Activated T-helper 9 cell treated with anti-CD3 and anti-CD28 coated beads, Interleukin-2, amount 50 U/mL, for 16 hours (primary cell): Measurements from ENCODE around the gene GDI1.

Experiments
- DNase-seq: peaks from one replicate; pipeline ENCODE4 v3.0.0-alpha.2; 2020; ENCODE audit warnings: low read depth

Gene GDI1

DNA sequence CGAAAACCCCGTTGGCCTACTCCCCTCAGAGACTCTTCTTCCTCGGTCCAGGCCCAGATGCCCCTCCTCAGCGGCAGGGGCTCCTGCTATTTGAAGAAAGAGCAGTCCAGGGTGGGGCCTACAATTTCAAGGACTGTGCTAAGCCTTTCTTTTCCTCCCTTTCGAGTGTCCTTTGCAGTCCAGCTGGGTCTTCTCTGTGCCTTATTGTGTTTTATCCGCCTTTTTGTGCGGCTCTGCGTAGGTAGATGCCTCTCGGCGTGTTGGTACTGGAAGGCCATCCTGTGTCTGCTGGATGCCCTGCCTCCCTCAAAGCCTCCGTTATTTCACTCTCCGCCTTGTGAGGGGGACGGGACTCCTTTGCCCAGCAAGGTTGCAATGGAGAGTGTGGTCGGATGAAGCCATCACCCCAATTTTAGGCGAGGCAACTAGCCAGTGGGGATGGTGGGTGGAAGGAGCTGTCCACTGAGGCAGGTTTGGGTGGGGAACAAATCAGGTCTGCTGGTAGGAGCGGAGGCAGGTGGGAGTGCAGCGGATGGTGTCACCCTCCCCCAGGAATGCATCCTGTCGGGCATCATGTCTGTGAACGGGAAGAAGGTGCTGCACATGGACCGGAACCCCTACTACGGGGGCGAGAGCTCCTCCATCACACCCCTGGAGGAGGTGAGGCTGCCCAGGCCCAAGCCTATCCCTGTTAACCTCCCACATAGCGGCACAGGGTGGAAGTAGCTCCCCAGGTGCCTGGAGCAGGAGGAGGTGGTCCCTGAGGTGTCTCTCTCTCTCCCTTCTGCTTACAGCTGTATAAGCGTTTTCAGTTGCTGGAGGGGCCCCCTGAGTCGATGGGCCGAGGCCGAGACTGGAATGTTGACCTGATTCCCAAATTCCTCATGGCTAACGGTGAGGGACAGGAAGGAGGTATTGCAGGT is 1.3 kb downstream of the GDI1 start:
- no peak for DNase-seq

DNA sequence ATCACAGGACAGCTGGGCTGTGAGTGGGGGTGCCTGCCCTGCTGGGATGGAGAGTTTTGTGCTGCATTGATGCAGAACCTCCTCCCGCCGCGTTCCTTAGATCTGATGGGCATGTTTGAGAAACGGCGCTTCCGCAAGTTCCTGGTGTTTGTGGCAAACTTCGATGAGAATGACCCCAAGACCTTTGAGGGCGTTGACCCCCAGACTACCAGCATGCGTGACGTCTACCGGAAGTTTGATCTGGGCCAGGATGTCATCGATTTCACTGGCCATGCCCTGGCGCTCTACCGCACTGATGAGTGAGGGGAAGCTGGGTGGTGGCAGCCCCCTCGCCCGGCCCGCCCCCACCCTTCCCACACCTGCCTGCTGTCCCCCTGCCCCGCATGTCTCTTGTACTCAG is 2.9 kb downstream of the GDI1 start:
- no peak for DNase-seq

DNA sequence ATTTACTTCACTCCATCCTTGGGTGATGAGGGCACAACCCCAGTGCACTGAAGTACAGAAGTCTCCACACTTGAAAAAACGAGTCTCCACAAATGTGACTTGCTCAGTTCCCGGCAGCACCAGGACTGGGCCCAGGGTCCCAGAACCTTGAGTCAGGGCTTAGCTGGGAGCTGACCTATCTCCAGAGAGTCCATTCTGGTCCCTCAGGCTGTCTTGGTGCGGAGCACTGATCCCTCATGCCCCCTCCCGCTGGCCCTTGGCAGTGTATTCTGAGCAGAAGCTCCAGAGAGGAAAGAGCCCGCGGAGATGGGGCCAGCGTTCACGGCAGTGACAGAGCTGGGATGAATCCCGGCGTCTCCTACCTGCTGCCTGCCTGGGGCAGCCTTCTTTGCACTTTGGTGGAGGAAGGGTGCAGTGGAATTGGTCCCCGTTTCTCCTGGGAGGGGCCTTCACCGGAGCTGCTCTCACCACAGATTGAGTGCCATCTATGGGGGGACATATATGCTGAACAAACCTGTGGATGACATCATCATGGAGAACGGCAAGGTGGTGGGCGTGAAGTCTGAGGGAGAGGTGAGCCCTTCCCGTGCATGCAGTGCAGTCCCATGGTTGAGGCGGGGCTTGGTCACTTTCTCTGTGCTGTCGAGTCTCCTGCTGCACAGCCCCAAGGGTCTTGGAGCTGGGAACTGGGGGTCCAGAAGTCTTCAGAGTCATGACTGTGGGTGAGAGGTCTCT is 3.8 kb downstream of the GDI1 start:
- DNase-seq = no peak

DNA sequence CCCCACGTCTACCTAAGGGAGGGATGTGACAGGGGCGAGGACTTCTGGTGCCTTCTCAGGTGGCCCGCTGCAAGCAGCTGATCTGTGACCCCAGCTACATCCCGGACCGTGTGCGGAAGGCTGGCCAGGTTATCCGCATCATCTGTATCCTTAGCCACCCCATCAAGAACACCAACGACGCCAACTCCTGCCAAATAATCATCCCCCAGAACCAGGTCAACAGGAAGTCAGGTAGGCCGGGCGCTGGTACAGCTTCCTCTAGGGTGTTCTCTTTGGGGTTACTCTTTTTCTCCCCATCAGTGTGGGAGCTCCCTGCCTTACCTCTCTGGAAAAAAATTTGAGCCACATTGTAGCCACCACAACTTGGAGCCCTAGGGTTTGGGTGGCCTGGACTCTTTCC is 4.6 kb downstream of the GDI1 start:
- DNase-seq = no peak

DNA sequence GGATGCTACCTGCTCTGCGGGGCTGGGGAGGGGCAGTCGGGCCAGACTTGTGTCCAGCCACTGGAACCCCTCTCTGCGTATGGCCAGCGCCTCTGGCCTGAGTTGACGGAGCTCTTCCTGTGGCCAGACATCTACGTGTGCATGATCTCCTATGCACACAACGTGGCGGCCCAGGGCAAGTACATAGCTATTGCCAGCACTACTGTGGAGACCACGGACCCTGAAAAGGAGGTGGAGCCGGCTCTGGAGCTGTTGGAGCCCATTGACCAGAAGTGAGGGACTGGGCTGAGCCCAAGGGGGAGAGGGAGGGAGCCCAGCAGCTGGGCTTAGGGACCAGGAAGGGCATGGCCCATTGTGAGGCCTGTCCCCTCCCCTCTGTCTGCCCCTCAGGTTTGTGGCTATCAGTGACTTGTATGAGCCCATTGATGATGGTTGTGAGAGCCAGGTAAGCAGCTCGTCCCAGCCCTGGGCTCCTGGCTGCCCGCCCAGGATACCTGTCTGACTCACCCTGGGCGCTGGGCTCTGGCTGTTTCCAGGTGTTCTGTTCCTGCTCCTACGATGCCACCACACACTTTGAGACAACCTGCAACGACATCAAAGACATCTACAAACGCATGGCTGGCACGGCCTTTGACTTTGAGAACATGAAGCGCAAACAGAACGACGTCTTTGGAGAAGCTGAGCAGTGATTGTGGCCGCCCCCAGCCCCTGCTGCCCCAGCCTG is 5.2 kb downstream of the GDI1 start:
- no peak for DNase-seq

DNA sequence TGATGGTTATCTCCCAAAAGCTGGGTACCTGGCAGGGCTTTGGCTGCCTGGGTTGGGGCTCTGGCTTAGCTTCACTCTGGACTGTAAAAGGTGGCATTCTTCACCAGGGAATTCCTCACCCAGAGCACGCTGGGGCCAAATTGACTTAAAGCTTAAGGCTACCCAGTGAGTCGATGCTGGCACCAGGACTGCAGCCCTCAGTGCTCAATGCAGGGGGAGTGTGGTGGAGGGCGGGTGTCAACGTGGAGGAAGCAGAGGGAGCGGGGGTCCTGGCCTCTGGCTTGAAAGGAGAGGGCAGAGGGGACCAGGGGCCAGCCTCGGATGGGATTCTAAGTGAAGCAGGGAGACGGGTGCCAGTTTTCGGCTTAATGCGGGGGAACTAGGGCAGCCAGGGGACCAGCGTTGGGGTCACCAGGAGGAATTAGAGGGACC is 6.5 kb downstream of the GDI1 start:
- no peak for DNase-seq

DNA sequence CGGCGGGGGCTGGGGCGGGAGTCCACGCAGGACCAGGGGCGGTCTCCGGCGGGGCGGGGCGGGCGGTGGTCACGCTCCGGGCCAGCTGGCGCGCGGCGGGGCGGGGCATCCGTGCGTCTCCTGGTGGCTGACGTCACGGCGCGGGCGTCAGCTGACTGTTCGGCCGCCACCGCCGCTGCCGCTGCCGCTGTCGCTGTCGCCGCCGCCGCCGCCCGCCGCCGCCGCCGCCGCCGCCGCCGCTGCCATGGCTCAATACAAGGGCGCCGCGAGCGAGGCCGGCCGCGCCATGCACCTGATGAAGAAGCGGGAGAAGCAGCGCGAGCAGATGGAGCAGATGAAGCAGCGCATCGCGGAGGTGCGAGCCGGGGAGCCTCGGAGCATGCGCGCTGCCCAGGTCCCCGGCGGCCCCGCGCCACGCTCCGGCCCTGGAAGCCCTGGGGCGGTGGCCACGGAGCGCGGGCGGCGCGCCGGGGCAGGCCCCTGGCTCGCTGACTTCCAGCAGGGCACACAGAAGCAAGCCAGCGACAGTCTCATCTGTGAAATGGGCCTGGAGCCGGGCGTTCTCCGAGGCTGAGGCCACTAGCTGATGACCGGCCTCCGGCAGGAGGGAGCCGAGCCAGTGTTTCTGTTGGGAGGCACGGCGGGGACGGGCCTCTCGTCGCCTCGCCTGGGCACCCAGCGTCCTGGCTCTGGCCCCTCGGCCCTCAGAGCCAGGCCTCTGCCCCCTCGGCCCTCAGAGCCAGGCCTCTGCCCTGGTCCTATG is 7.2 kb downstream of the GDI1 start, which contains the start of gene FAM50A:
TSS of gene FAM50A (plus strand) at position 150 of the 763 bp plus-strand sequence. CDS start at position 245, 95 bp downstream.
- peak; percentile 63 for DNase-seq

DNA sequence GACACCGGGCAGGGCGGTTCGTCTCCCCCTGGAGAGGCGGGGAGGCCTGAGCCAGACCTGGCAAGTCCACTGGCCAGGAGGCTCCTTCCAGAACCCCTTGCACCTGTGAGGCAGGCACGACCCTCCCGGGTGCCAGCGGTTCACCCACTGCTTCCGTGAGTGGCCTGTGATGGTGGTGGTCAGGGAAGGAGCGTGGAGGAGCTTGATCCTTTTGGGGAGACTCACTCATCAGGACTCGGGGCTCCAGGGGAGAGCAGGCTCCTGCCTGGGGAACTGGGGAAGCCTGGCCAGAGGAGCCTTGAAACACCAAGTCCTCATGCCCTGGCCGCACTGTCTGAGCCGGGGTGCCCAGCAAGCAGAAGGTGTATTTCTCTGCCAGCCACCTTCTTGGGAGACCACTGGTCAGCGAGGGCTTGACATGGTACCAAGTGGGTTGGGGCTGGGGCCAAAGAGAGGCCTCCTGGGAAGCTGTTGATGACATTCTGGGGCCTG is 7.8 kb downstream of the GDI1 start:
- no peak for DNase-seq

DNA sequence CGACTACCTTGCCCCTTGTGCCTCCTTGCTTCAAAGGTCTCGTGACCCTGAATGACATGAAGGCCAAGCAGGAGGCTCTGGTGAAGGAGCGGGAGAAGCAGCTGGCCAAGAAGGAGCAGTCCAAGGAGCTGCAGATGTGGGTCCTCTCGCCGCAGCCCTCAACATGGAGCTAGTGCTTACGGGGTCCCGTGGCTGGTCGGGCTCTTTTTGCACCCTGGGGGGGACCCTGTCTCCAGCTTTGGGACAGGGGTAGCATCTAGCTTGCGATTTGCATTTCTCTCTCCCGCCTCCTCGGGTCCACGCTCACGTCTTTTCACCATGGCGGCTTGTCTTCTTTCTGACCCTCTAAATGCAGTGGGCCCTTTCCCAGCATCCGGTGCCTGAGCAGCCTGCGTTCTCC is 8.8 kb downstream of the GDI1 start:
- DNase-seq = no peak

DNA sequence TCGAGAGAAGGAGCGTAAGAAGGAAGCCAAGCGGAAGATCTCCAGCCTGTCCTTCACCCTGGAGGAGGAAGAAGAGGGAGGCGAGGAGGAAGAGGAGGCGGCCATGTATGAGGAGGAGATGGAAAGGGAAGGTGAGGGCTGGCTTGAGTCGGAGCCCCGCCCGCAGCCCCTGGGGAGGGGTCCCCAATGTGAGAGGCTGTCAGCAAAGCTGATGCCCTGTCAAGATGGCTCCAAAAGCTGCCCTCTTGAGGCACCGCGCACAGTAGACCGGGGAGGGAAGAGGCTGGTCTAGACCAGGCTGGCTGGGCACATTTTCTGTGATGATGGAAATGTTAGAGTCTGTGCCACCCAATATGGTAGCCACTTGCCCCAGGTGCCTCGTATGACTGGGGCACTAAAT is 9.5 kb downstream of the GDI1 start:
- DNase-seq = no peak

DNA sequence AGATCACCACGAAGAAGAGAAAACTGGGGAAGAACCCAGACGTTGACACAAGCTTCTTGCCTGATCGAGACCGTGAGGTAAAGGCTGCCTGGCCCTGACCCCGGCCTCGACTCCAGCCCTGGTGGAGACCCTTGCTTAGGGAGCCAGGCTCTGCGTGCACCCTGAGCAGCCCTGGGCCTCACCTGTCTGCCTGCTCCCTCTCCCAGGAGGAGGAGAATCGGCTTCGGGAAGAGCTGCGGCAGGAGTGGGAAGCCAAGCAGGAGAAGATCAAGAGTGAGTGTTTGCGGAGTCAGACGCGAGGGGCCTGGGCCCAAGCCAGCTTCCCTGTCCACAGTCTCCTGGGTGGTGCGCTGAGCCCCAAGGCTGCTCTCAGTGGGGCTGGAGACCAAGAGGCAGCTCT is 11.5 kb downstream of the GDI1 start:
- no peak for DNase-seq

DNA sequence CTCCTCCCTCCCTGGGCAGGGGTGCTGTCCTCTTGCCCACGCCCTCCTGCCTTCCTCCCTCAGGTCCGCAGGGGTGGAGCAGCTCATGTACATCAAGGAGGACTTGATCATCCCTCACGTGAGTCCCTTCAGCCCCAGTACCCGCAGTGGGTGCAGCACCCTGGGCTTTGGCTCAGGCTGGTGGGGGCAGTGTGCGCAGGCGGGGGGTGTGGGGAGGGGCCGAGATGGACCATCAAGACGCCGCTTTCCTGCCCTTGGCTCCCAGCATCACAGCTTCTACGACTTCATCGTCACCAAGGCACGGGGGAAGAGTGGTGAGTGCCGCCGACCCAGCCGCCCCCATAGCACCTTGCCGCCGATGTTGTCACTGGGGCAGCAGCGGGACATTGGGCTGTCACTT is 12.7 kb downstream of the GDI1 start:
- no peak for DNase-seq

DNA sequence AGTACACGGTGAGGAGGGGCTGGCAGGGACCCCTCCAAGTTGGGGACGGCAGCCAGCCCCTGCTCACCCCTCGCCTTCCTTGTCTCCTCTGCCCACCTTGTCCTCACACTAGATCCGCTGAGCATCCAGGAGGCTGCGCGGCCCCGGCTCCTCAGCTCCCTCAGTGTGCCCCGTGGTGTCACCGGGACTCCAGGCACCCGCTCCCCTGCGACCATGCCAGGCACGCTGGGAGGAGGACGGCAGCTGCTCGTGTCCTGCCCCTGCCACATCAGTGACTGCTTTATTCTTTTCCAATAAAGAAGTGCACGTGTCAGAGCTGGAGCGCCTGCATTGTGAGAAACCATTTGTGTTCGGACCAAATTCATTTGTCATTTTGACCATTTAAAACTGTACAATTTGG is 13.4 kb downstream of the GDI1 start:
- no peak for DNase-seq

DNA sequence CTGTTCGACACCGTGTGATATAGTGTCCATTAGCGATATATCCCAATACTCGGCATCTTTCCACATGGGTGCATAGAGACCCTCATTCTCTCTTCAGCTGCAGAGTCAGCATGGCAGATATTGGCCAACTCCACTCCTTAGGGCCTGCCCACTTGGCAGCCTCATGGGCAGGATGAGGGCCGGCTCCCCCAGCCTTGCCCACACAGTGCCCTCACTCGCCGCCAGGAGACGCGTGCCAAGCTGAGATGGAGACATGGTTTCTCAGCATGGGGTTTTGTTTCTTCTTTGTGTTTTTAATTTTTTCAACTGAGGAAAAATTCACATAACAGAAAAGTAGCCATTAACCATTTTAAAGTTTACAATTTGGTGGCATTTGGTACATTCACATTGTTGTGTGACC is 15.9 kb downstream of the GDI1 start:
- DNase-seq = no peak

DNA sequence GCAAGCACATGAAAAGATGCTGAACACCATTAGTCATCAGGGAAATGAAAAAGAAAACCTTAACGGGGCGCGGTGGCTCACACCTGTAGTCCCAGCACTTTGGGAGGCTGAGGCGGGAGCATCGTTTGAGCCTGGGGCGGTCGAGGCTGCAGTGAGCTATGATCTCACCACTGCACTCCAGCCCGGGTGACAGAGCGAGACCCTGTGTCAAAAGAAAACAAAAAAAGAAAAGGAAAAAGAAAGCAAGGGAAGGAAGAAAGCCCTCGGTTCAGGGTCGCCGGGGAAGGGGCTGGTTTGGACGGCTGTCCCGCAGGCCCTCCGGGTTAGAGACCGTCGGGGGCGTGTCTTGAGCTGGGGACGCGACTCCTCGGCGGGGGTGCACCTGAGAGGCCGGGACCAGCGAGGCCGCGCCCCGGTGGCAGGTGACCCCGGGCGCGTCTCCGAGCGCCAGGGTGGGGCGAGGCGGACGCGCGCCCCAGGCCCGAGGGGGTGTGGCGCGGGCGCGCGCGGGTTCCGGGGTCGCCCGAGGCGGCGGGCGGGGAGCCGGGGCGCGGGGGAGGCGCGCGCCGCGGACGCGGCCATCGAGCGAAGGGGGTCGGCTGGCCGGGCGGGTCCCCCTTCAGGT is 20.6 kb downstream of the GDI1 start:
- peak; percentile 42 for DNase-seq

DNA sequence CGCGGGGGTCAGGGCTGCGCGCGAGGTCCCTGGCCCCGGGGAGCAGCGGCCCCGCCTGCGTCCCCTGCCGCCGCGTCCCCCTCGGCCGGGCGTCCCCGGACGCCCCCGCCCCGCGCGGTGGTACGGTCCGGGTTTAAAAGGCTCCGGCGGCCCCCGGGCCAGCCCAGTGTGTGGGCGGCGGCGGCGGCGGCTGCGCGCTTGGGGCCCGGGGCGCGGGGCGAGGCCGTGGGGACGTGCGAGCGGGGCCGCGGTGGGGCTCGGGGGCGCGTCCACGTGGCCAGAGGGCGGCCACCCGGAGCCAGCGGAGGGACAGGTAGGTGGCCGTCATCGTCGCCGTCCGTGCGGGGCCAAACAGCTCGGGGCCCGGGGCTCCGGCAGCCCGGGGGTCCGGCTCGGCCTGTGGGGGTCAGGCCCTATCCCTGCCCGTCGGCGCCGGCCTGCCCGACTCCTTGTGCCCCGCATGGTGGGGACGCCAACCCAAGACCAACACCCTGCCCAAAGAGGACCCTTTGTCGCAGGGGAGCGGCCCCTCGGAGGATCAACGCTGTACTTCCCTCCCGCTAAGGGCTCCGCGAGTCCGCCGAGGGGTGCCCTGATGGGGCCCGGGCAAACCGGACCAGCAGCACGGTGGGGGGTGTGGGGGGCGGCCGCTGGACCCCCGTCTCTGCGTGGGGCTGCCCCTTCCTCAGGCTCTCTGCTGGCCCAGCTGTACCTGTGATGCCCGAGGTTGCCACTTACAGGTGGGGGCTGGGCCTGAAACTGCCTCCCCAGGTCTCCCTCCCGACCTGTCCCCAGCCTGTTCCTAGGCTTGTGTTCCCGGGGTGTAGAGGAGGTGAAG is 21.4 kb downstream of the GDI1 start, which contains the start of gene PLXNA3:
TSS of gene PLXNA3 (plus strand) at position 166 of the 838 bp plus-strand sequence. CDS start 1,903 bp downstream, outside the sequence.
- peak; percentile 49 for DNase-seq

DNA sequence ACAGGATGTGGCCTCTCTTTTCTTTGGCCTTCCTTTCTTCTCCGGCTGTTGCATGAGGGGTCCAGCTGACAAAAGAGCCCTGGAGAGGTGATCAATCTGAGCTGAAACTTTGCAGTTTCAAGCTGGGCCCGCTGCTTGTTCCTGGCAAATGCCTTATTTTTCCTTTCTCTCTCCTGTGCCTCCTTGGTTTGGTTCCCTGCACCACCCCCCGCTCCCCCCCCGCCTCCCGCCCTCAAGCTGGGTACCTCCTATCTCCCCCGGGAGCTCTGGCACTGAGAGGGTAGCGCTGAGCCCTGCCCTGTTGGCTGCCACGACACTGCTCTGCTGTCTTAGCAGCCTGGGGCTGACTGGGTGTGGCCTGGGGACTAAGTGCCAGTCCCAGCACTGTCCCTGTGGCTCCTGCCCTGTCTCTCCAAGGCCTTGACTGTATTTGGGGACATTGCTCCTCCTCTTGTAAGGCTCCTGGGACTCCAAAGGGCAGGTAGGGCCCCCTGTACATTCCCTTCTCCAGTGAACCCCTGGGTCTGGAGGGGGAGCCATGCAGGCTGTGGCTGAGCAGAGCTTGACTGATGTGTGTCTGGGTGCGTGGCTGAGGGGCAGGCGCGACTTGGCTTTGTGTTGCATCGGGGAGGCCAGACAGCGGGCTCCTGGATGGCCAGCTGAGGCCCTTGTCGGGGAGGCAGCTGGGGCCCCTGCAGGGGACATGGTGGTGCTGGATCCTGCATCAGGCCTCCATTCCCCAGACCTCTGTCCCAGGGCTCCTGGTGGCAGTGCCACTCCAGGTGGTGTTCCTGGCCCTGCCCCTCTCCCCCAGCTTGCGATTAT is 22.2 kb downstream of the GDI1 start:
- DNase-seq = no peak

DNA sequence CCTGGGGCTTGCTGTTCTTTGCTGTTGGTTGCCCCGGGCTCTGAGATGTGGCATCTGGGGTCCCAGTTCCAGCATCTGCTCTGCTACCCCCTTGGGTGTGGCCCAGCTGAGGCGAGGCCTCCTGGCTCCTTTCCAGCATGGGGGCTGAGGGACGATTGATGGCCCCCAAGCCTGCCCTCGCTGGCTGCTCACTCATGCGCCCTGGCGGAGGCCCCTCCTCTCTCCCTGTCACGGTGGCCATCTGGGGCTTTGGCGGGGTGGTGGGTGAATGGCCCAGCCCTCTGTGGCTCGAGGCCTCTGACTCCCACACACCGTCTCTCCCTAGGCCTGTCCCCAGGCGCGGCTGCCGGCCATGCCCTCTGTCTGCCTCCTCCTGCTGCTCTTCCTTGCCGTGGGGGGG is 22.9 kb downstream of the GDI1 start:
- no peak for DNase-seq

DNA sequence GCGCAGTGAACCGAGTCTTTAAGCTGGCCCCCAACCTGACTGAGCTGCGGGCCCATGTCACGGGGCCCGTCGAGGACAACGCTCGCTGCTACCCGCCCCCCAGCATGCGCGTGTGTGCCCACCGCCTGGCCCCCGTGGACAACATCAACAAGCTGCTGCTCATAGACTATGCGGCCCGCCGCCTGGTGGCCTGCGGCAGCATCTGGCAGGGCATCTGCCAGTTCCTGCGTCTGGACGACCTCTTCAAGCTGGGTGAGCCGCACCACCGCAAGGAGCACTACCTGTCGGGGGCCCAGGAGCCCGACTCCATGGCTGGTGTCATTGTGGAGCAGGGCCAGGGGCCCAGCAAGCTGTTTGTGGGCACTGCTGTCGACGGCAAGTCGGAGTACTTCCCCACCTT is 23.4 kb downstream of the GDI1 start:
- no peak for DNase-seq
